Fibroblast of lung (primary cell): ENCODE data around the gene TGIF1. TPM values are rescaled to one million over a fixed set of nuclear protein-coding genes. Genes with fewer than 3 reads are reported as not detected.

ENCODE experiments used
- DNase-seq, 2 donors: peaks; one replicate each; pipeline versions ENCODE4 v3.0.0 to v3.0.0-alpha.2; 2010; ENCODE audit warnings: low read depth in 2 of 2
- H2AFZ ChIP-seq: 2 replicates; pipeline ENCODE4 v1.5.1; 2012; ENCODE audit warnings: low read length, control low read depth, inconsistent platforms
- H3K27ac ChIP-seq: 2 replicates; pipeline ENCODE4 v1.5.1; 2011; ENCODE audit warnings: low read length, control low read depth; ENCODE audit not compliant: insufficient read depth
- H3K27me3 ChIP-seq: 2 replicates; pipeline ENCODE4 v1.5.1; 2011; ENCODE audit warnings: mild to moderate bottlenecking, low read length; ENCODE audit not compliant: control insufficient read depth, insufficient read depth
- H3K36me3 ChIP-seq: 2 replicates; pipeline ENCODE4 v1.5.1; 2011; ENCODE audit warnings: low read length; ENCODE audit not compliant: control insufficient read depth, insufficient read depth
- H3K4me1 ChIP-seq: 2 replicates; pipeline ENCODE4 v1.5.1; 2011; ENCODE audit warnings: low read length; ENCODE audit not compliant: control insufficient read depth, insufficient read depth; ENCODE audit errors: extremely low read depth
- H3K4me2 ChIP-seq: 2 replicates; pipeline ENCODE4 v1.5.1; 2011; ENCODE audit warnings: low read length, control low read depth; ENCODE audit not compliant: insufficient read depth; ENCODE audit errors: extremely low read depth
- H3K4me3 ChIP-seq, 4 experiments: fragments of 200-600 bp in 1 of 4; sonication (generic) in 1 of 4; replicated peaks in 1 of 4; 2 replicates each; pipeline ENCODE4 v1.5.1; 2011 to 2016; ENCODE audit warnings: low read length in 4 of 4, low read depth in 3 of 4, mild to moderate bottlenecking in 3 of 4, control low read depth in 2 of 4, inconsistent platforms in 1 of 4, mixed read lengths in 1 of 4; ENCODE audit not compliant: insufficient read depth in 1 of 4; ENCODE audit errors: control extremely low read depth in 1 of 4
- H3K79me2 ChIP-seq: 2 replicates; pipeline ENCODE4 v1.5.1; 2012; ENCODE audit warnings: mild to moderate bottlenecking, low read length, inconsistent platforms; ENCODE audit not compliant: control insufficient read depth, insufficient read depth
- H3K9ac ChIP-seq: 2 replicates; pipeline ENCODE4 v1.5.1; 2011; ENCODE audit warnings: mild to moderate bottlenecking, low read length, control low read depth; ENCODE audit not compliant: insufficient read depth
- H3K9me3 ChIP-seq: 2 replicates; pipeline ENCODE4 v1.5.1; 2012; ENCODE audit warnings: low read depth, low read length; ENCODE audit not compliant: control insufficient read depth, insufficient read depth
- H4K20me1 ChIP-seq: 2 replicates; pipeline ENCODE4 v1.5.1; 2011; ENCODE audit warnings: low read length; ENCODE audit not compliant: control insufficient read depth, insufficient read depth; ENCODE audit errors: extremely low read depth
- CTCF ChIP-seq, 2 donors: IDR thresholded peaks in 1 of 2; conservative IDR thresholded peaks in 1 of 2; 1 replicate in 1 of 2; 2 replicates in 1 of 2; pipeline ENCODE4 v1.5.1; 2011 to 2012; ENCODE audit warnings: low read length in 2 of 2, control low read depth in 1 of 2, inconsistent platforms in 1 of 2, low read depth in 1 of 2, mild to moderate bottlenecking in 1 of 2
- EZH2 ChIP-seq: IDR thresholded peaks from 2 replicates; pipeline ENCODE4 v1.5.1; 2012; ENCODE audit warnings: low read length, control low read depth, mild to moderate bottlenecking; ENCODE audit errors: missing control alignments
- polyA plus RNA-seq, 2 donors: library from polyadenylated mRNA; depleted of rRNA in 1 of 2; stranded (reverse) in 1 of 2; unstranded in 1 of 2; fragments of >200 nt; gene quantifications; 2 replicates each; pipeline ENCODE4 v1.2.1, GENCODE V29; 2011 to 2012; ENCODE audit warnings: missing spikeins in 1 of 2
- total RNA-seq: library from RNA; depleted of rRNA; stranded (reverse); fragments of >200 nt; gene quantifications from 2 replicates; pipeline ENCODE4 v1.2.1, GENCODE V29; 2014

Gene TGIF1
- total and polyA plus RNA-seq, 2 donors (not counting 1 experiment from before 2014, with no cell fraction given): 64.7 to 157 TPM

- Histone ChIP-seq H3K27me3 (no peaks in the 10 kb centered on the region), H3K9ac (no peak overlapping the region), H2AFZ (no peak overlapping the region), H3K4me3 (peak overlapping the region in 1 of 4 experiments; percentile 29), H3K36me3 (no peaks in the 10 kb centered on the region), H3K4me2 (peak overlapping the region; percentile 13), H3K4me1 (no peaks in the 10 kb centered on the region), H3K9me3 (no peaks in the 10 kb centered on the region), H3K27ac (no peak overlapping the region), H3K79me2 (no peaks in the 10 kb centered on the region), H4K20me1 (no peaks in the 10 kb centered on the region)
- peak; percentile 90 to 91 for DNase-seq
- no peak for TF ChIP-seq EZH2
These were observed 16.1 kb downstream of the TGIF1 start for GRCh38 chr18:3466045-3466444.

- Histone ChIP-seq H3K27ac (no peak overlapping the region), H3K36me3 (no peaks in the 10 kb centered on the region), H3K4me2 (no peak overlapping the region)
These were observed 16.9 kb downstream of the TGIF1 start for GRCh38 chr18:3466872-3467271.

GRCh38 chr18:3468066-3468705, 18.2 kb downstream of the TGIF1 start:
- no peak overlapping the region for H3K4me2 ChIP-seq
- H3K4me3 ChIP-seq: no peak overlapping the region
- no peak for DNase-seq
- H3K36me3 ChIP-seq: no peaks in the 10 kb centered on the region
- no peaks in the 10 kb centered on the region for H3K4me1 ChIP-seq
- no peaks in the 10 kb centered on the region for H3K9me3 ChIP-seq
- no peaks in the 10 kb centered on the region for H4K20me1 ChIP-seq
- no peaks in the 10 kb centered on the region for H3K79me2 ChIP-seq
- TF ChIP-seq EZH2 (no peak), CTCF (conservative IDR thresholded peaks at IDR 0.05 in 1 of 2, IDR thresholded peaks at IDR 0.05 in 1 of 2; ENCODE audit: low read depth in 1 of 2, low read length in 2 of 2) (no peak)
- H3K27me3 ChIP-seq: no peaks in the 10 kb centered on the region
- H3K27ac ChIP-seq: no peak overlapping the region
- no peak overlapping the region for H3K9ac ChIP-seq
- H2AFZ ChIP-seq: no peak overlapping the region

More at GRCh38 chr18:3466872-3467271, 16.9 kb downstream of the TGIF1 start:
- Histone ChIP-seq H4K20me1 (no peaks in the 10 kb centered on the region), H3K9ac (no peak overlapping the region), H3K4me3 (no peak overlapping the region), H3K4me1 (no peaks in the 10 kb centered on the region), H3K79me2 (no peaks in the 10 kb centered on the region), H2AFZ (no peak overlapping the region), H3K27me3 (no peaks in the 10 kb centered on the region), H3K9me3 (no peaks in the 10 kb centered on the region)
- TF ChIP-seq CTCF (conservative IDR thresholded peaks at IDR 0.05 in 1 of 2, IDR thresholded peaks at IDR 0.05 in 1 of 2; ENCODE audit: low read depth in 1 of 2, low read length in 2 of 2): no peak
- no peak for TF ChIP-seq EZH2
- DNase-seq: no peak
